Skeletal muscle satellite cell (primary cell): ENCODE measurements around the gene HOXB13.

Experiments used
- H3K27me3 ChIP-seq: 2 replicates; pipeline ENCODE4 v1.7.0; 2013; ENCODE audit warnings: low read length; ENCODE audit not compliant: control insufficient read depth, insufficient read depth
- H3K36me3 ChIP-seq: 2 replicates; pipeline ENCODE4 v1.7.0; 2013; ENCODE audit warnings: mild to moderate bottlenecking, control low read depth, low read length; ENCODE audit not compliant: insufficient read depth
- H3K4me1 ChIP-seq: 2 replicates; pipeline ENCODE4 v1.7.0; 2013; ENCODE audit warnings: low read length; ENCODE audit not compliant: control insufficient read depth, insufficient read depth
- H3K4me2 ChIP-seq: 2 replicates; pipeline ENCODE4 v1.7.0; 2013; ENCODE audit warnings: mild to moderate bottlenecking, low read length
- H3K4me3 ChIP-seq: 2 replicates; pipeline ENCODE4 v1.7.0; 2013; ENCODE audit warnings: low read length
- H3K9ac ChIP-seq: 2 replicates; pipeline ENCODE4 v1.7.0; 2013; ENCODE audit warnings: mild to moderate bottlenecking, low read depth, low read length, moderate library complexity
- H3K9me3 ChIP-seq: replicated peaks from 2 replicates; pipeline ENCODE4 v1.7.0; 2013; ENCODE audit warnings: mild to moderate bottlenecking, control low read depth, low read length

Gene HOXB13

DNA sequence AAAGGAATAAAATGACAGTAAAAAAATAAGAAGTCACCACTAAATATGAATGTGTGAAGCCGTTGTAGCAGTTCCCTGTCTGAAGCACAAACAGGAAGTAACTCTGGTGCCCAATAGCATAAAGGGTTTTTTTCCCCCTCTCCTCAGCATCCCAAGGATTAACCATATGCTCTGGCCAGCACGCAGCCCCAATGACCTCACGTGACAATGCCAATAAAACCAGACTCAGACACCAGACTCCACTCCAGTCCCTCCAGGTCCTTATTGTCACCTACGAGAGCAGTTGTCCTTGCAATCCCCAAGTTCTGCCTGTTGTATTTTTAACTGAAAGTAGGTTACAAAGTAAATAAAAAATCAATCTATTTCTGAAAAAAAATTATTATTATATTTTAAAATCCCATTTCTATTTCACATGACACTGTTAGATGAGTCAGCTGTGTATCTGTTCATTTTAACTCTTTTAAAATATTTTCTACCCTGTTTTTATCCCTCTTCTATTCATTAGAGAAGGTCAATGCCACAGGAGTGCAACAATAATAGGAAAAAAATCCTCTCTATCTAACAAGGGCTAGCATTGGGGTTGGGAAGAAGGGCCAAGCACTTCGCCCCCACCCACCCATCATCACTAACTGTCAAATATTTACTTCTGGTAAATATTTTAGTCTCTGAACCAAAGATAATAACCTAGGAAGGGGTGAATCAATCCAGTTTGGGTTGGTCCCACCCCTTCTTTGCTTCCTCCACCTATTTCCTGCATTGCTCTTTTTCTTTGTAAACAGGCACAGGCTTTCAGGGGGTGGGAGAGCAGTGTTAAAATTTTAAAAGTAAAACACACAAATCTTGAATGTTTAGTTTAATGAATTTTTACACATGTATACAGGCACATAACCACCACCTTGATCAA, 12.8 kb downstream of the HOXB13 start:
- H3K27me3 ChIP-seq, result peaks cover 79% of the 10 kb centered on the region
- H3K9me3 ChIP-seq, result no peaks in the 10 kb centered on the region
- no peak overlapping the region for H3K4me2 ChIP-seq
- no peak overlapping the region for H3K9ac ChIP-seq
- no peaks in the 10 kb centered on the region for H3K4me1 ChIP-seq
- H3K36me3 ChIP-seq, result no peaks in the 10 kb centered on the region
- no peak overlapping the region for H3K4me3 ChIP-seq

DNA sequence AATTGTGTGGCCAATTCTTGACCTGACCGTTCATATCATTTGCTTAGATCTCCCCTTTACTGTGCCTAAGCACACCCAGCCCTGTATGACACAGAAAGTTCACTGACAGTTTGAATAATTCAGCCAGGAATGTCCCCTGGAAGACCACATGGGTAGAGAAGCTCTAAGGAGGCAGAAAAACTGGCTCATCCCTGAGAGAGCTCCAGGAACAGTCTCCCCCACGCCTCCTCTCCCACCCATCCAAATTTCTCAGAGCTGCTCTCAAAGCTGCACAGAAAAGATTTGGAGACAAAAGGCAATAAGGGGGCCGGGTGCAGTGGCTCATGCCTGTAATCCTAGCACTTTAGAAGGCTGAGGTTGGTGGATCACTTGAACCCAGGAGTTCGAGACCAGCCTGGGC, 17.4 kb downstream of the HOXB13 start:
- no peaks in the 10 kb centered on the region for H3K4me1 ChIP-seq
- H3K4me3 ChIP-seq, result no peak overlapping the region
- peaks cover 72% of the 10 kb centered on the region for H3K27me3 ChIP-seq
- no peaks in the 10 kb centered on the region for H3K9me3 ChIP-seq
- no peaks in the 10 kb centered on the region for H3K36me3 ChIP-seq
- no peak overlapping the region for H3K4me2 ChIP-seq
- no peak overlapping the region for H3K9ac ChIP-seq

DNA sequence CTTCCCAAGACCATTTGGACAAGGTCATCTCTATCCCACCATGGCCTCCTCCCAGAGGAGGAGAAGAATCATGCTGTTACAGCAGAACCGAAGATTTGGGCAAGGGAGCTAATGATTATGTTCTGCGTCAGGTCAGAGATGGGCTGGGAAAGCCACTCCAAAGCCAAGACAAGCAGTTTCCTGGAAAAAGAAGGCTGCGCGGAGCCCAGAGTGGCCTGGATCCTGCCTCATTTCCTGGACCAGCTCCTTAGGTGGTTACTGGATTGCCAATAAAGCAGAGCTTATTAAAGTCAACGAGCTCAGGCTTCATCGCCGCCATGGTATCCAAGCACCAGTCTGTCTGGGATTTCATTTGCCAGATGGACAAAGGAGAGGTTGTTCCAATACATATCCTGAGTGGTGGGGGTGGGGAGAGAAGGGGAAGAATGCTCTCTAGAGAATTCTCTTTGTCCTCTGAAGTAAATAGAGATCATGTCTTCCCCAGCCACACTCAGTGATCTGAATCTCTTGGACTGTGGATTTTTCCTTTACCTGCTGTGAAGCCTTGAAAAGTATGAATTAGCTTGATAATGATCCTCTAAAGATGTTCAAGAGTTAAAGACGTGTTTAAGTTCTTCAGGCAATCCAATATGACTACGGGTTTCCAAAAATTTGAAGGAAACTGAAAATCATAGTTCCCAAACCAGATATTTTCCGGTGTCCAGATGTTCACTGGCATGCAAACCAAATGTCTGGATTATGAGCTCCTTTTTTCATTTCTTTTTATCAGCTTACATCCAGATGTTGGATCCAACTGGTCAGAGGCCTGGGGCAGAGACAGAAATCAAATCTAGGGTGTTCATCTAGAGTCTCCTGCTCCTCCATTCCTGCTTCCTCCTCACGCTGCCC, 23.9 kb downstream of the HOXB13 start:
- no peaks in the 10 kb centered on the region for H3K36me3 ChIP-seq
- H3K4me2 ChIP-seq, result no peak overlapping the region
- no peak overlapping the region for H3K4me3 ChIP-seq
- peaks cover 80% of the 10 kb centered on the region for H3K27me3 ChIP-seq
- H3K9me3 ChIP-seq, result no peaks in the 10 kb centered on the region
- no peak overlapping the region for H3K9ac ChIP-seq
- H3K4me1 ChIP-seq, result no peaks in the 10 kb centered on the region

DNA sequence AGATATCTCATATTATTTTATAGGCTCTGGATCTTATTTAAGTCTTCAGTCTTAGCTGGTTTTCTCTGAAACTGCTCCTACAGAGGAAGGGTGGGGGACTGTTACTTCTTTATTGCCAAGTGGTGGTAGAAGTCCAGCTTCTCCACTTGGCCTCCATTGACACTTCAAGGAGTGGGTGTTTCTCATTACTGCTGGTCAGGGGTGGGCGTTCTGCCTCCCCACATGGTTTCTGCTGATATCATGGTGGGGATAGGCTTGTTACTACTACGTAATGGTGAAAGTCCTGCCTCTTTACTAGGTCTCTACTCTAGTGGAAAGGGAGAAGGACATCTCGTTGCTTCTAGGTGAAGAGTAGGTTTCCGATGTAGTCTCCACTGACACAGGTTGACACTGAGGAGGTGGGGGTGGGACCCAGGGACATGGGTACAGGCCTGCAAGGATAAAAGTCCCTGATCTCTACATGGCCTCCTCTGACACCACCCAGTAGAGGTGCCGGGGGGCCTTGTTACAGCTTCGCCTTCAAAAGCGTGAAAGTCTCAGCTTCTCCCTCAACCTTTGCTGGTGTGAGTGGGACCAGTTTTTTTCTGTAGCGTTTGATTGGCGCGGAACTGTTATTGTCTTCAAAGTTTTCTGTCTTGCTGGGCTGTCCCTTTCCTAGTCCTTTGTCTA, 26.6 kb downstream of the HOXB13 start:
- Histone ChIP-seq H3K9ac (no peak overlapping the region), H3K27me3 (peaks cover 69% of the 10 kb centered on the region), H3K9me3 (no peaks in the 10 kb centered on the region)

DNA sequence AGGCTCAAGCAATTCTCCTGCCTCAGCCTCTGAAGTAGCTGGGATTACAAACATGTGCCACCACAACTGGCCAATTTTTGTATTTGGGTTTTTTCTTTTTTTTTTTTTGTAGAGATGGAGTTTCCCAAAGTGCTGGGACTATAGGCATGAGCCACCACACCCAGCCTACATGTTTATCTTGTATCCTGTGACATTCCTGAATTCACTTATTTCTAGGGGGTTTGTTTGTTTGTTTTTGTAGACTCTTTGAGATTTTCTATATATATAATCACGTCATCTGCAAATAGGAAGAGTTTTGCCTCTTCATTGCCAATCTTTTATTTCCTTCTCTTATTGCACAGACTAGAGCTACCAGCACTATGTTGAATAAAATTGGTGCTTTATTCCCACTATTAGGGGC, 35.4 kb downstream of the HOXB13 start:
- Histone ChIP-seq H3K4me2 (no peak overlapping the region), H3K27me3 (peaks cover 47% of the 10 kb centered on the region), H3K36me3 (no peaks in the 10 kb centered on the region), H3K9ac (no peak overlapping the region), H3K4me3 (no peak overlapping the region), H3K4me1 (no peaks in the 10 kb centered on the region), H3K9me3 (no peaks in the 10 kb centered on the region)

More for the DNA sequence above, 26.6 kb downstream of the HOXB13 start:
- no peak overlapping the region for H3K4me3 ChIP-seq
- no peaks in the 10 kb centered on the region for H3K36me3 ChIP-seq
- no peak overlapping the region for H3K4me2 ChIP-seq
- H3K4me1 ChIP-seq, result no peaks in the 10 kb centered on the region

DNA sequence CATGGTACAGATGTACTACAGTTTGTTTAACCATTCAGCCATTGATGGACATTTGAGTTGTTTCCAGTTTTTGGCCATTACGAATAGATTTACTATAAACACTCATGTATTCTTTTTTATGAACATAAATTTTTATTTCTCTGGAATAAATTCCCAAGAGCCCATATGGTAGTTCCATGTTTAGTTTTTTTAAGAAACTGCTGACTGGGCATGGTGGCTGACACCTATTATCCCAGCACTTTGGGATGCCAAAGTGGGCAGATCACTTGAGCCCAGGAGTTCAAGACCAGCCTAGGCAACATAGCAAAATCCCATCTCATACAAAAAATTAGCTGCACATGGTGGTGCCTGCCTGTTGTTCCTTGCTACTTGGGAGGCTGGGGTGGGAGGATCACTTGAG, 36.5 kb downstream of the HOXB13 start:
- H3K4me2 ChIP-seq, result no peak overlapping the region
- H3K36me3 ChIP-seq, result no peaks in the 10 kb centered on the region
- no peaks in the 10 kb centered on the region for H3K9me3 ChIP-seq
- H3K9ac ChIP-seq, result no peak overlapping the region
- no peak overlapping the region for H3K4me3 ChIP-seq
- peaks cover 45% of the 10 kb centered on the region for H3K27me3 ChIP-seq
- no peaks in the 10 kb centered on the region for H3K4me1 ChIP-seq

DNA sequence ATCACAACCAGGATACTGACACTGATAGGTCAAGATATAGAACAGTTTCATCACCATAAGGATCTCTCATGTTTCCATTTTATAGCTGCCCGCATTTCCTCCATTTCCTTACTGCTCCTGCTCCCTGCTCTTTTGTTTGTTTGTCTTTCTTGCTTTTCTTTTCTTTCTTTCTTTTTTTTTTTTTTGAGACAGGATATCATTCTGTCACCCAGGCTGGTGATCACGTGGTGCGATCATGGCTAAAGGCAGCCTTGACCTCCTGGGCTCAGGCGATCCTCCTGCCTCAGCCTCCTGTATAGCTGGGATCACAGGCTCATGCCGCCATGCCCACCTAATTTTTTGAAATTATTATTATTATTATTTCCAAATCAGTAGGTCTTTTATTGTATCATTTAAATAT, 37.9 kb downstream of the HOXB13 start:
- no peaks in the 10 kb centered on the region for H3K4me1 ChIP-seq
- H3K27me3 ChIP-seq, result peaks cover 40% of the 10 kb centered on the region
- H3K36me3 ChIP-seq, result no peaks in the 10 kb centered on the region
- H3K9ac ChIP-seq, result no peak overlapping the region
- H3K9me3 ChIP-seq, result no peaks in the 10 kb centered on the region
- H3K4me3 ChIP-seq, result no peak overlapping the region
- no peak overlapping the region for H3K4me2 ChIP-seq

DNA sequence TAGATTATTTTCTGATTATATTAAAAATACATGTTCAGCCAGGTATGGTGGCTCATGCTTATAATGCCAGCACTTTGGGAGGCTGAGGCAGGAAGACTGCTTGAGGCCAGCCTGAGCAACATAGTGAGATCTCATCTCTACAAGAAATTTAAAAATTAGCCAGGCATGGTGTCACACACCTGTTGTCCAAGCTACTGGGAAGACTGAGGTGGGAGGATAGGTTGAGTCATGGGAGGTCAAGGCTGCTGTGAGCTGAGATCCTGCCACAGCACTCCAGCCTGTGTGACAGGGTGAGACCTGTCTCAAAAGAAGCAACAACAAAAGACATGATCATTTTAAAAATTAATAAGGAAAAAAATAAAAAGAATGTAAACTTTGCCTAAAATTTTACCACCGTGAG, 46.9 kb downstream of the HOXB13 start:
- H3K4me3 ChIP-seq, result no peak overlapping the region
- no peaks in the 10 kb centered on the region for H3K36me3 ChIP-seq
- H3K27me3 ChIP-seq, result peaks cover 65% of the 10 kb centered on the region

DNA sequence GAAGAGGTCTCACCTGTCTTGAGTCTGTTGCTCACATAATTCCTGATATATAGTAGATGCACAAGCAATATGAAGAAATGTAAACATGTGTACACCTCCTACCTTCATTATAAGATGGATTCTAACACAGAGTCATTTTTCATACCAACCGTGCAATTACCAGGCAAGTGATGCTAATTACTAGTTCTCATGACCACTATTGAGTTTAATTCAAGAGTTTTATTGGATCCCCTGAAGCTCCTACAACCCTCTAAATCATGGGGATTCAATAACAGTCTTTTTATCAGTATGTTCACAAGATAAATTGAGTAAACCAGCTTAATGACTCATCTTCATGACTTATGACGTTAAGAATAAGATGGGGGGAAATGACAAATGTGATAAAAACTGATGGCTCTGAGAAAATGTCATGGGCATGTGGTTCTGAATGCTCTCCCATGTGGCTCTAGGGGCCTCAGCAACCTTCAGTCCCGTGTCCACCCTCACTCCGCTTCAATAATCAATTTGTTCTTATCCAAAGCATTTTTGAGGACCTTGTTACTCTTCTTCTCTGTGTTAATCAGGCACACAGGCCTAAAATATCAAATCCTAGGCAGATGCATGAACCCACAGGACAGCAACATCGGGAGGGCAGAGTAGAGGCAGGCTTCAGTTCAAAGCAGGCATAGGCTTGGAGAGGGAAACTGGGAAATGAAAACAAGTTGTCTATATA, 49.0 kb downstream of the HOXB13 start:
- peaks cover 80% of the 10 kb centered on the region for H3K27me3 ChIP-seq
- no peaks in the 10 kb centered on the region for H3K36me3 ChIP-seq
- H3K4me1 ChIP-seq, result no peaks in the 10 kb centered on the region
- H3K4me3 ChIP-seq, result no peak overlapping the region
- no peak overlapping the region for H3K4me2 ChIP-seq
- H3K9ac ChIP-seq, result no peak overlapping the region
- no peaks in the 10 kb centered on the region for H3K9me3 ChIP-seq

More for the DNA sequence above, 46.9 kb downstream of the HOXB13 start:
- Histone ChIP-seq H3K9ac (no peak overlapping the region), H3K9me3 (no peaks in the 10 kb centered on the region), H3K4me1 (no peaks in the 10 kb centered on the region), H3K4me2 (no peak overlapping the region)

DNA sequence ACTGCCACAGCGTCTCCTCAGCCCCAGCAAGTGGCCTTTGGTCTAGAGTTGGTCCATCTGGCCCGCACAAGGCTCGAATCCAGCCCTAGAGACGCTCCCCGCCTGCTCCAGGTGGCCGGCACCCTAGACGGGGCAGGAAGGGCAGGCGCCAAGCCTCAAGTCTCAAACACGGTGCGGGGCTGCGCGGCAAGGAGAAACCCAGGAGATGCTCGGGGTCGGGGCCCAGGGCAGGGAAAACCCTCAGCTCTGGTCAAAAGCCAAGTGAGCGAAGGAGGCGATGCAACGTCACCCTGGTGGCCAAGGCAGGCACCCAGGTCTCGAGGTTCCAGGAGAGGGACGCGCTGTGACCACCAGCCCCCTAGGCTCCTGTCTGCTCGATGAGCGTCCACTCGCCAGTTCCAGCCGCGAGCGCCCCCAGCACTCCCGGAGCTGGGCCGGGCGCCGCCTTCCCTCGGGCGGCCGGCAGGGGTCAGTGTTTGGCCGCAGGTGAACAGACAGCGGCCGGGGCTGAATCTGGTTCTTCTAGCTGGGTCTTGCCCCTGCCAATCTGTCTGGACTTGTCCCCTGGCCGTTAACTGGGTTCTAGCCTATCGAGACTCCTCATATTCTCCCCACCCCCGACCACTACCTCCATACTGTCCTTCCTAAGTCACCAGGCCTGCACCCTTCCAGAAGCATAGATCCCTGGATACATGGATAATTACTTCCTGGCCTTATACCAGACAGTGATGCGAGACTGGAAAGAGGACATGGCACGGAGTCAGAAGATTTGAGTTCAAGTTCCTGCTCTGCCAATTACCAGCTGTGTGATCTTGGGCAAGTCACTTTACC, 50.2 kb downstream of the HOXB13 start:
- no peaks in the 10 kb centered on the region for H3K9me3 ChIP-seq
- H3K36me3 ChIP-seq, result no peaks in the 10 kb centered on the region
- H3K4me1 ChIP-seq, result no peaks in the 10 kb centered on the region
- peak overlapping the region; percentile 68 for H3K4me2 ChIP-seq
- H3K4me3 ChIP-seq, result no peak overlapping the region
- peaks cover 83% of the 10 kb centered on the region for H3K27me3 ChIP-seq
- H3K9ac ChIP-seq, result no peak overlapping the region
